Natural killer cell (primary cell): ENCODE results near the gene CCDC88B. TPM values are rescaled to one million over a fixed set of nuclear protein-coding genes. Genes with fewer than 3 reads are reported as not detected.

Source experiments
- ATAC-seq, 3 donors: fragments of 150-1000 bp in 2 of 3; fragments of 200-7000 bp in 1 of 3; cut with Tn5 transposase; 1 replicate in 1 of 3; 2 replicates in 2 of 3; pipeline ENCODE4 v1.10.0; 2021; ENCODE audit warnings: mild to moderate bottlenecking in 2 of 3, moderate library complexity in 2 of 3
- DNase-seq, 2 donors: peaks; one replicate each; pipeline versions ENCODE4 v3.0.0 to v3.0.0-alpha.2; 2013 to 2021; ENCODE audit warnings: mixed read lengths in 1 of 2
- H3K27ac ChIP-seq: one replicate; pipeline ENCODE4 v1.5.1; 2013; ENCODE audit warnings: mild to moderate bottlenecking, low read length
- H3K27me3 ChIP-seq: one replicate; pipeline ENCODE4 v1.6.1; 2013; ENCODE audit warnings: low read length; ENCODE audit not compliant: control insufficient read depth, insufficient read depth
- H3K36me3 ChIP-seq: one replicate; pipeline ENCODE4 v1.6.1; 2013; ENCODE audit warnings: low read length; ENCODE audit not compliant: control insufficient read depth, insufficient read depth
- H3K4me1 ChIP-seq: one replicate; pipeline ENCODE4 v1.6.1; 2013; ENCODE audit warnings: low read length; ENCODE audit not compliant: control insufficient read depth, insufficient read depth
- H3K4me3 ChIP-seq: one replicate; pipeline ENCODE4 v1.5.1; 2013; ENCODE audit warnings: low read length
- H3K9me3 ChIP-seq: one replicate; pipeline ENCODE4 v1.6.1; 2013; ENCODE audit warnings: low read length; ENCODE audit not compliant: control insufficient read depth, insufficient read depth
- H3K27ac Mint-ChIP-seq, 2 donors: one replicate each; pipeline ENCODE4 v1.8.0; 2022; ENCODE audit warnings: mild to moderate bottlenecking in 2 of 2, mixed read lengths in 2 of 2, moderate library complexity in 1 of 2
- H3K27me3 Mint-ChIP-seq, 2 donors: one replicate each; pipeline ENCODE4 v1.8.0; 2022; ENCODE audit warnings: low read depth in 2 of 2, mixed read lengths in 2 of 2
- H3K36me3 Mint-ChIP-seq: one replicate; pipeline ENCODE4 v1.8.0; 2022; ENCODE audit warnings: mixed read lengths
- H3K4me1 Mint-ChIP-seq, 2 donors: one replicate each; pipeline ENCODE4 v1.8.0; 2022; ENCODE audit warnings: mixed read lengths in 2 of 2
- H3K4me3 Mint-ChIP-seq: one replicate; pipeline ENCODE4 v1.8.0; 2022; ENCODE audit warnings: mild to moderate bottlenecking, moderate library complexity, mixed read lengths
- H3K9me3 Mint-ChIP-seq, 2 donors: one replicate each; pipeline ENCODE4 v1.8.0; 2022; ENCODE audit warnings: mixed read lengths in 2 of 2
- WGBS: methylation state at CpG from one replicate; pipeline ENCODE4 v1.1.7; 2013; ENCODE audit warnings: missing lambda C conversion rate; ENCODE audit not compliant: insufficient coverage; 5-methylcytosine and 5-hydroxymethylcytosine counted together
- intact Hi-C: fragments of 100-400 bp; cut with micrococcal nuclease; formaldehyde crosslinking; loops from one replicate; pipeline ENCODE4 v1.14.2; 2022
- total RNA-seq, 4 donors: library from RNA; stranded (reverse); fragments of 120-200 nt in 1 of 4; gene quantifications; one replicate each; pipeline versions ENCODE4 v1.2.3 to v1.2.4, GENCODE V29; 2013 to 2022
- TF ChIP-seq, protein P1 (sequence below): fragments of 200-600 bp; IDR thresholded peaks from one replicate; pipeline ENCODE4 v1.8.0; 2022; ENCODE audit warnings: antibody characterized with exemption

The CCDC88B gene
- total RNA-seq, 3 donors from 2014 or later (not counting 1 experiment from before 2014, with no cell fraction given), result 262 to 276 (median 272) TPM

DNA sequence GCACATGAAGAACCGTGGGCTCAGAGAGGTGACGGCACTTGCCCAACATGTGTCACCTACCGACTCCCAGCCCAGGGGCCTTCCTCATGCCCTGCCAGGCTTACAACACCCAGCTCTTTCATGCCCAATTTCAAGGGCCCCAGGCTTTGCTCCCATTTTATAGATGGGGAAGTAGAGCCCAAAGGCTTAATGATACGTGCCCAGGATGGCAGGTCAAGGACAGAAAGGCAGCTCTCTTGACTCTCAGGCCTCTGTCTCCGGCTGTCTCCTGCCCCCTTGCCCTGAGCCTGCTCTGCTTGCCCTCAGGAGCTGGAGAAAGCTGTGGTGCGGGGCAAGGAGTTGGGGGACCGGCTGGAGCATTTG lies 9.0 kb downstream of the CCDC88B start:
- ATAC-seq (no peak), DNase-seq (no peak)
- Histone ChIP-seq H3K27ac (no peak overlapping the region), H3K9me3 (no peaks in the 10 kb centered on the region), H3K36me3 (peaks cover 46% of the 10 kb centered on the region), H3K27me3 (no peaks in the 10 kb centered on the region), H3K4me3 (no peak overlapping the region), H3K4me1 (peaks cover 3% of the 10 kb centered on the region)
- TF ChIP-seq, protein P1, sequence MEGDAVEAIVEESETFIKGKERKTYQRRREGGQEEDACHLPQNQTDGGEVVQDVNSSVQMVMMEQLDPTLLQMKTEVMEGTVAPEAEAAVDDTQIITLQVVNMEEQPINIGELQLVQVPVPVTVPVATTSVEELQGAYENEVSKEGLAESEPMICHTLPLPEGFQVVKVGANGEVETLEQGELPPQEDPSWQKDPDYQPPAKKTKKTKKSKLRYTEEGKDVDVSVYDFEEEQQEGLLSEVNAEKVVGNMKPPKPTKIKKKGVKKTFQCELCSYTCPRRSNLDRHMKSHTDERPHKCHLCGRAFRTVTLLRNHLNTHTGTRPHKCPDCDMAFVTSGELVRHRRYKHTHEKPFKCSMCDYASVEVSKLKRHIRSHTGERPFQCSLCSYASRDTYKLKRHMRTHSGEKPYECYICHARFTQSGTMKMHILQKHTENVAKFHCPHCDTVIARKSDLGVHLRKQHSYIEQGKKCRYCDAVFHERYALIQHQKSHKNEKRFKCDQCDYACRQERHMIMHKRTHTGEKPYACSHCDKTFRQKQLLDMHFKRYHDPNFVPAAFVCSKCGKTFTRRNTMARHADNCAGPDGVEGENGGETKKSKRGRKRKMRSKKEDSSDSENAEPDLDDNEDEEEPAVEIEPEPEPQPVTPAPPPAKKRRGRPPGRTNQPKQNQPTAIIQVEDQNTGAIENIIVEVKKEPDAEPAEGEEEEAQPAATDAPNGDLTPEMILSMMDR, result no peak
- intact Hi-C loops, result no loop called here
- Mint-ChIP-seq H3K4me3 (no peak overlapping the region), H3K4me1 (peaks cover 10 to 24% of the 10 kb centered on the region in 2 donors), H3K9me3 (no peaks in the 10 kb centered on the region), H3K27me3 (no peaks in the 10 kb centered on the region), H3K36me3 (no peaks in the 10 kb centered on the region), H3K27ac (no peak overlapping the region)
- WGBS, result 96% methylated on average over 7 of the region's 7 CpGs

DNA sequence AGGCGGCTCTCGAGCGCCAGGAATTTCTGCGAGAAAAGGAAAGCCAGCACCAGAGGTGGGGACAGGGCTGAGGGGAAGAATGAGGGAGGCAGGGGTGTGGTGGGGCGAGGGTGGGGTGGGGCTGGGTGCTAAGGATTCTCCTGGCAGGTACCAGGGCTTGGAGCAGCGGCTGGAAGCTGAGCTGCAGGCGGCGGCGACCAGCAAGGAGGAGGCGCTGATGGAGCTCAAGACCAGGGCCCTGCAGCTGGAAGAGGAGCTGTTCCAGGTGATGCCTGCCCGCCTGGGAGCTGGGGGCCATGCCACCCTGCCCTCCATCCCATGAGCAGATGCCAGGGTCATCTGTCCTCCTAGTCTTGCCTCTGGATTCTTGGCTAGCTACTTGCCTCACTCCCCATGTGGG lies 9.4 kb downstream of the CCDC88B start:
- TF ChIP-seq, protein P1, result no peak

DNA sequence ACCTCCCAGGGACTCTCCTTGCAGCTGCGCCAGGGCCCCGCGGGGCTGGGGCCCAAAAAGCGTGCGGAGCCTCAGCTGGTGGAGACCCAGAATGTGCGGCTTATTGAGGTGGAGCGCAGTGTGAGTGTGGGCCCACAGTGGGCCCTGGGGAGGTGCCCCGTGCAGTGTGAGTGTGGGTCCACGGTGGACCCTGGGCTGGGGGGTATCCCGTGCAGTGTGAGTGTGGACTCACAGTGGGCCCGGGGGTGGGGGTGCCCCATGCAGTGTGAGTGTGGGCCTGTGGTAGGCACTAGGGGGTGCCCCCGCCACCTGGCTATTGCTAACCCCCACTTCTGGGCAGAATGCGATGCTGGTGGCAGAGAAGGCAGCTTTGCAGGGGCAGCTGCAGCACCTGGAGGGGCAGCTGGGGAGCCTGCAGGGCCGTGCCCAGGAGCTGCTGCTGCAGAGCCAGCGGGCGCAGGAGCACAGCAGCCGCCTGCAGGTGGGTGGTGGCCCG lies 11.2 kb downstream of the CCDC88B start:
- WGBS, result 90% methylated on average over 18 of the region's 18 CpGs
- H3K36me3 Mint-ChIP-seq, result no peaks in the 10 kb centered on the region
- no peak overlapping the region for H3K27ac ChIP-seq
- no peak overlapping the region for H3K4me3 ChIP-seq
- no peak for DNase-seq
- H3K27me3 Mint-ChIP-seq, result no peaks in the 10 kb centered on the region
- no peaks in the 10 kb centered on the region for H3K9me3 Mint-ChIP-seq
- H3K4me3 Mint-ChIP-seq, result no peak overlapping the region
- H3K27ac Mint-ChIP-seq, result peak overlapping the region in 1 of 2 donors; percentile 8
- H3K9me3 ChIP-seq, result no peaks in the 10 kb centered on the region
- peaks cover 0 to 10% of the 10 kb centered on the region in 2 donors for H3K4me1 Mint-ChIP-seq
- peaks cover 40% of the 10 kb centered on the region for H3K36me3 ChIP-seq
- no peaks in the 10 kb centered on the region for H3K27me3 ChIP-seq
- intact Hi-C loops, result no loop called here
- TF ChIP-seq, protein P1, result no peak
- no peaks in the 10 kb centered on the region for H3K4me1 ChIP-seq
- peak in 2 of 3 donors; percentile 24 to 55 for ATAC-seq

More for the DNA sequence above, 9.4 kb downstream of the CCDC88B start:
- no peaks in the 10 kb centered on the region for H3K9me3 Mint-ChIP-seq
- no peak overlapping the region for H3K27ac Mint-ChIP-seq
- DNase-seq (no peak), ATAC-seq (no peak)
- no peak overlapping the region for H3K4me3 Mint-ChIP-seq
- no peaks in the 10 kb centered on the region for H3K27me3 Mint-ChIP-seq
- intact Hi-C loops, result no loop called here
- no peaks in the 10 kb centered on the region for H3K36me3 Mint-ChIP-seq
- peaks cover 46% of the 10 kb centered on the region for H3K36me3 ChIP-seq
- no peak overlapping the region for H3K4me3 ChIP-seq
- H3K4me1 ChIP-seq, result no peaks in the 10 kb centered on the region
- H3K9me3 ChIP-seq, result no peaks in the 10 kb centered on the region
- H3K27me3 ChIP-seq, result no peaks in the 10 kb centered on the region
- WGBS, result 98% methylated on average over 11 of the region's 11 CpGs
- H3K27ac ChIP-seq, result no peak overlapping the region
- peaks cover 10 to 21% of the 10 kb centered on the region in 2 donors for H3K4me1 Mint-ChIP-seq
